Thyroid gland (tissue), 4 donors: ENCODE measurements around the gene OR14A2. TPM values are rescaled to one million over a fixed set of nuclear protein-coding genes. Genes with fewer than 3 reads are reported as not detected.
"Not testable (repeated sequence)": the region's sequence is repeated elsewhere in the genome, so short reads cannot be mapped to it uniquely, and the experiment has no call there.

Source experiments
- DNase-seq, 2 donors: peaks; one replicate each; pipeline ENCODE4 v3.0.0-alpha.2; 2019
- H3K27ac ChIP-seq, 3 donors: fragments of 200-600 bp; sonication (generic); 1 replicate in 2 of 3; 2 replicates in 1 of 3; pipeline ENCODE4 v1.5.1; 2016 to 2019; ENCODE audit warnings: mild to moderate bottlenecking in 1 of 3, moderate library complexity in 1 of 3
- H3K27me3 ChIP-seq: fragments of 200-600 bp; sonication (generic); one replicate; pipeline ENCODE4 v1.5.1; 2019
- H3K36me3 ChIP-seq, 2 donors: fragments of 200-600 bp; sonication (generic); one replicate each; pipeline ENCODE4 v1.5.1; 2016 to 2019
- H3K4me1 ChIP-seq, 2 donors: fragments of 200-600 bp; sonication (generic); one replicate each; pipeline ENCODE4 v1.5.1; 2017 to 2019
- H3K4me3 ChIP-seq, 3 donors: fragments of 200-600 bp; sonication (generic); replicated peaks in 1 of 3; 1 replicate in 2 of 3; 2 replicates in 1 of 3; pipeline ENCODE4 v1.5.1; 2016; ENCODE audit warnings: mild to moderate bottlenecking in 1 of 3
- H3K9me3 ChIP-seq: fragments of 200-600 bp; sonication (generic); one replicate; pipeline ENCODE4 v1.5.1; 2017
- POLR2A ChIP-seq, 2 donors: fragments of 450-650 bp; IDR thresholded peaks; one replicate each; pipeline ENCODE4 v1.6.1; 2017; ENCODE audit warnings: antibody characterized with exemption in 2 of 2, mild to moderate bottlenecking in 2 of 2, moderate library complexity in 1 of 2
- WGBS, 2 donors: methylation state at CpG; one replicate each; pipeline ENCODE4 v1.1.5; 2017; 5-methylcytosine and 5-hydroxymethylcytosine counted together
- intact Hi-C: fragments of 100-400 bp; cut with DNase I; formaldehyde crosslinking; loops from one replicate; pipeline ENCODE4 v1.15.1; 2023
- total RNA-seq, 4 donors: library from RNA; depleted of rRNA; stranded (reverse); fragments of >200 nt; gene quantifications; one replicate each; pipeline ENCODE4 v1.2.3, GENCODE V29; 2016
- TF ChIP-seq, protein P1 (sequence below), 6 experiments: fragments of 200-600 bp in 3 of 6; fragments of 450-650 bp in 3 of 6; sonication (generic) in 3 of 6; IDR thresholded peaks; one replicate each; pipeline ENCODE4 v1.5.1; 2016 to 2019; ENCODE audit warnings: antibody characterized with exemption in 6 of 6, mild to moderate bottlenecking in 2 of 6, inconsistent platforms in 1 of 6, moderate library complexity in 1 of 6

Gene OR14A2
- total RNA-seq = not detected

DNA sequence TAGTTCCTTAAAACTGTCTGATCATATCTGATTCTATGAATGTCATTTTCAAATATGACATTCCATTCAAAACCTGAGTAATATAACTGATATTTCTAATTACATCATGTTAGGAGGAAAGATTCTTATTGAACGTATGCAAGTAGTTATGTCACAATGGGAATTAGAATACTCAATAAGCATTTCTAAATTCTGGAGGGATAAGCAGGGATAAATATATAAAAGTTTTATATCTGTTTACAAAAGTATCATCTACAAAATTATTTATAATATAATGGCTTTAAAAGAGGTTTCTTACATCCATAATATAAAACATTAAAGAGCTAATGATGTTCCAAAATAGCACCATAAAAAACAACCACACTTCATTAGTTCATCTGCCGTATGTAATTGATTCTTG, at the start of gene OR14A2:
OR14A2 (minus strand) TSS at position 101 of the 400 bp plus-strand sequence.
- Histone ChIP-seq H3K9me3 (no peaks in the 10 kb centered on the region), H3K4me3 (no peak within 1 kb of the TSS), H3K4me1 (no peaks in the 10 kb centered on the region), H3K36me3 (no peaks in the 10 kb centered on the region), H3K27ac (no peak within 1 kb of the TSS), H3K27me3 (no peaks in the 10 kb centered on the region)
- no peak for DNase-seq
- intact Hi-C loops = no loop called here
- 97 to 99% methylated on average over 2 of the region's 2 CpGs for WGBS, 2 donors
- no peak for TF ChIP-seq POLR2A (IDR thresholded peaks at IDR 0.05)
- TF ChIP-seq, protein P1, sequence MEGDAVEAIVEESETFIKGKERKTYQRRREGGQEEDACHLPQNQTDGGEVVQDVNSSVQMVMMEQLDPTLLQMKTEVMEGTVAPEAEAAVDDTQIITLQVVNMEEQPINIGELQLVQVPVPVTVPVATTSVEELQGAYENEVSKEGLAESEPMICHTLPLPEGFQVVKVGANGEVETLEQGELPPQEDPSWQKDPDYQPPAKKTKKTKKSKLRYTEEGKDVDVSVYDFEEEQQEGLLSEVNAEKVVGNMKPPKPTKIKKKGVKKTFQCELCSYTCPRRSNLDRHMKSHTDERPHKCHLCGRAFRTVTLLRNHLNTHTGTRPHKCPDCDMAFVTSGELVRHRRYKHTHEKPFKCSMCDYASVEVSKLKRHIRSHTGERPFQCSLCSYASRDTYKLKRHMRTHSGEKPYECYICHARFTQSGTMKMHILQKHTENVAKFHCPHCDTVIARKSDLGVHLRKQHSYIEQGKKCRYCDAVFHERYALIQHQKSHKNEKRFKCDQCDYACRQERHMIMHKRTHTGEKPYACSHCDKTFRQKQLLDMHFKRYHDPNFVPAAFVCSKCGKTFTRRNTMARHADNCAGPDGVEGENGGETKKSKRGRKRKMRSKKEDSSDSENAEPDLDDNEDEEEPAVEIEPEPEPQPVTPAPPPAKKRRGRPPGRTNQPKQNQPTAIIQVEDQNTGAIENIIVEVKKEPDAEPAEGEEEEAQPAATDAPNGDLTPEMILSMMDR (IDR thresholded peaks at IDR 0.05) = no peak

DNA sequence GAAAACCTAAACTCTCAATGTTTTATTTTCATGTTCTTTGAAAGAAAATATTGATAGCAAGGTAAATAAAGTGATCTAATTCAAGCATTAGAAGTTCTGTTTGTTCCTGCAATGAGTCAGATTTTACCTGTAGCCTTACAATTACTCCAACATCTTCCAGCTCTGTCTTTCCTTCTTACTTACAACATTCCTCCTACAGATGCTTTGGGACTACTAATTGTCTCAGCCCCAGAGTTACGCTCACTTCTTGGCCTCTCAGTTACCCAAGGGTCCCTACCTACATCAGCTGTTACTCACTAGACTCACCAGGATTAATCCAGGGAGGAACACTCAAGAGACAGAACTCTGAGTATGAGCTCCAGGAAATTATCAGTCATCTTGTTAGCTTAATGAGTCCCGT, 49.6 kb upstream of the OR14A2 start:
- Histone ChIP-seq H3K4me3 (no peak overlapping the region), H3K27ac (no peak overlapping the region), H3K9me3 (no peaks in the 10 kb centered on the region), H3K27me3 (no peaks in the 10 kb centered on the region), H3K4me1 (no peaks in the 10 kb centered on the region), H3K36me3 (no peaks in the 10 kb centered on the region)
- DNase-seq = no peak
- 44 to 48% methylated on average over 2 of the region's 2 CpGs for WGBS, 2 donors
- intact Hi-C loops = no loop called here
- no peak for TF ChIP-seq POLR2A (IDR thresholded peaks at IDR 0.05)
- TF ChIP-seq, protein P1 (IDR thresholded peaks at IDR 0.05) = no peak

DNA sequence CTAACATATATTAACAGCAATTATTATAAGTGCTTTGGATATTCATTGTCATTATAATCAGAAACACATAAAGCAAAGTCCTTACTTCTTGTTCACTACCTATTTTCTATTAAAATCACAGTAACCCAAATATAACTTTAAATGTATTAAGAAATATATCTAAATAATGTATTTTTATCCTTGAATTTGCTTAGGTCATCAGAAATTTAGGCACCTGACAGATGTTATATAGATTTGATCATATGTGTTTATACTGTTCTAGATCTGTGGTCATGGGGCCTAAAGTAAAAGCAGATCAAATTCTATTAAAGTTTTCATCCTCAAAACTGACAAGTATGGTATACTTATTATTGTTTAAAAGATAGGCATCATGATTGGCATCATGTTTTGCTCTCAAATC, 21.7 kb upstream of the OR14A2 start:
- Histone ChIP-seq H3K4me3 (no peak overlapping the region), H3K4me1 (no peaks in the 10 kb centered on the region), H3K9me3 (no peaks in the 10 kb centered on the region), H3K27ac (no peak overlapping the region), H3K36me3 (no peaks in the 10 kb centered on the region), H3K27me3 (no peaks in the 10 kb centered on the region)
- intact Hi-C loops = no loop called here
- no peak for TF ChIP-seq POLR2A (IDR thresholded peaks at IDR 0.05)
- TF ChIP-seq, protein P1 (IDR thresholded peaks at IDR 0.05) = no peak
- no peak for DNase-seq

DNA sequence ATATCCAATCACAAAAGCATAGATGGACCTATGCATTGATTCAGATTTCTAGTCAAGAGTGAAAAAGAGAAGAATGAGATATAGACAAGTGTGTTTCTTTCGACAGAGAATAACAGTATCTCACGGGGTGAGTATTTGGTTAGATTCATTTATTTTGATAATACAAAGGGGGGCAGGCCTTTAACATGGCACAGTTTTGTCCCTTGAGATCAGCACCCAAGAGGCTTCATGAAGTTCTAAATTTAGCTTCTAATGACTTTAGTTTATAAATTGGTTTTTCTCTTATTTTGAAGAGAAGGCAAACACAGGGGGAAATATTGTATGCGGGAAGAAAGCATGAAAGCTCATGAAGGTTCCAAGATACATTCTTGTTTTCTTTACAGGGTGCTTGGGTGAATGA, 12.5 kb upstream of the OR14A2 start, which contains the start of gene OR1C1:
OR1C1 (minus strand) TSS at position 101 of the 400 bp plus-strand sequence. CDS start 2,150 bp downstream, outside the sequence.
- no peaks in the 10 kb centered on the region for H3K4me1 ChIP-seq
- DNase-seq = no peak
- H3K27me3 ChIP-seq = no peaks in the 10 kb centered on the region
- TF ChIP-seq POLR2A (IDR thresholded peaks at IDR 0.05) = no peak
- TF ChIP-seq, protein P1 (IDR thresholded peaks at IDR 0.05) = no peak
- WGBS, 2 donors = 92 to 93% methylated on average over 3 of the region's 3 CpGs
- no peak within 1 kb of the TSS for H3K27ac ChIP-seq
- H3K36me3 ChIP-seq = no peaks in the 10 kb centered on the region
- no peaks in the 10 kb centered on the region for H3K9me3 ChIP-seq
- intact Hi-C loops = no loop called here
- no peak within 1 kb of the TSS for H3K4me3 ChIP-seq

DNA sequence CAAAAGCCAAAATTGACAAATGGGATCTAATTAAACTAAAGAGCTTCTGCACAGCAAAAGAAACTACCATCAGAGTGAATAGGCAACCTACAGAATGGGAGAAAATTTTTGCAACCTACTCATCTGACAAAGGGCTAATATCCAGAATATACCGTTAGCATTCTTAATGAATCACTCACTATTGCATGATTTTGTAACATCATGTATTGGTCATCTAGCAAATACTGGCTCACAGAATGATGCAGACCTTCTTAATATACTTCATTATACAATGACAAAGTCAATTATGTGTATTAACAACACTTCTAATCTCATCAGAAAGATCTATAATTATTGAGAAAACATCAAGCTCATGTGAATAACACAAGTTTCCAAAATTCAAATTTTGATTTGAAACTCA, 6.4 kb upstream of the OR14A2 start:
- H3K9me3 ChIP-seq, H3K36me3 ChIP-seq, H3K4me1 ChIP-seq, H3K27me3 ChIP-seq, intact Hi-C loops, H3K4me3 ChIP-seq, H3K27ac ChIP-seq, DNase-seq: not testable (repeated sequence)
- WGBS, 2 donors = 94 to 100% methylated on average over 1 of the region's 1 CpG

DNA sequence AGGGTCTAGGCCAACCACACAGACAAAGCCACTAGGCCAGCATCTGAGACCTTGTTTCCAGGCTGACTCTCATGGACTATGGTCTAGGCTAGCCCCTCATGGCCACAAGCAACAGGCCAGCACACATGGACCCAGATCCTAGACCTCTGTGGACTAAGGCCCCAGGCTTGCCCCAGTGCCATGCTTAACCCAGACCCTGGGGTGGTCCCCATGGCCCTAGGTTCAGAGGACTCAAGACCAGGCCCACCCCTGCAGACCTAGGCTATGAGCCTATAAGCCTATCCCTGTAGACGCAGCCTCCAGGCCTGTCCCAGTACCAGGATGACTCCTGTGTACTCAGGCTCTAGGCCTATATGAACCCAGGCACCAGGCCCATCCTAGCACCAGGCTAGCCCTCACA, 1.9 kb upstream of the OR14A2 start:
- Histone ChIP-seq H3K4me3 (no peak overlapping the region), H3K27me3 (no peaks in the 10 kb centered on the region), H3K4me1 (no peaks in the 10 kb centered on the region), H3K9me3 (no peaks in the 10 kb centered on the region), H3K36me3 (no peaks in the 10 kb centered on the region), H3K27ac (no peak overlapping the region)
- WGBS, 2 donors = 90 to 100% methylated on average over 1 of the region's 1 CpG
- no peak for TF ChIP-seq POLR2A (IDR thresholded peaks at IDR 0.05)
- TF ChIP-seq, protein P1 (IDR thresholded peaks at IDR 0.05) = no peak
- intact Hi-C loops = no loop called here
- no peak for DNase-seq
